HG02981 (cell line): ENCODE data around the gene LAMC1.

ENCODE experiments used
- ATAC-seq: cut with Tn5 transposase; IDR thresholded peaks from one replicate; pipeline ENCODE4 v1.9.1; 2021; ENCODE audit warnings: mild to moderate bottlenecking, moderate library complexity; ENCODE audit not compliant: unreplicated experiment

LAMC1 gene

GRCh38 chr1:183019860-183020259 lies 3.4 kb upstream of the LAMC1 start:
- no peak for ATAC-seq

- ATAC-seq, result no peak
These were observed 1.6 kb upstream of the LAMC1 start for GRCh38 chr1:183021405-183022201.

- peak; percentile 38 for ATAC-seq
These were observed 746 bp upstream of the LAMC1 start for GRCh38 chr1:183022202-183023145.

DNA sequence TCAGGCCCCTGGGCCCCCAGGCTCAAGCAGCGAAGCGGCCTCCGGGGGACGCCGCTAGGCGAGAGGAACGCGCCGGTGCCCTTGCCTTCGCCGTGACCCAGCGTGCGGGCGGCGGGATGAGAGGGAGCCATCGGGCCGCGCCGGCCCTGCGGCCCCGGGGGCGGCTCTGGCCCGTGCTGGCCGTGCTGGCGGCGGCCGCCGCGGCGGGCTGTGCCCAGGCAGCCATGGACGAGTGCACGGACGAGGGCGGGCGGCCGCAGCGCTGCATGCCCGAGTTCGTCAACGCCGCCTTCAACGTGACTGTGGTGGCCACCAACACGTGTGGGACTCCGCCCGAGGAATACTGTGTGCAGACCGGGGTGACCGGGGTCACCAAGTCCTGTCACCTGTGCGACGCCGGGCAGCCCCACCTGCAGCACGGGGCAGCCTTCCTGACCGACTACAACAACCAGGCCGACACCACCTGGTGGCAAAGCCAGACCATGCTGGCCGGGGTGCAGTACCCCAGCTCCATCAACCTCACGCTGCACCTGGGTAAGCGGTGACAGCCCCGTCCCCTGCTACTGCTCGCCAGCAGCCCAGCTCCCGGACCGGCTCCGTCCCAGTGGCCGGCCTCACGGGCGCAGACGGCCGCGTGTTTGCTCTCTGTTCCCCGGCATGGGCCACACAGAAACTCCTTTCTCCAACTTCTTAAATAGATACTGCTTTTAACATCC lies 539 bp downstream of the LAMC1 start:
- ATAC-seq, result peak; percentile 66

- no peak for ATAC-seq
These were observed 1.2 kb downstream of the LAMC1 start for GRCh38 chr1:183024317-183025009.

DNA sequence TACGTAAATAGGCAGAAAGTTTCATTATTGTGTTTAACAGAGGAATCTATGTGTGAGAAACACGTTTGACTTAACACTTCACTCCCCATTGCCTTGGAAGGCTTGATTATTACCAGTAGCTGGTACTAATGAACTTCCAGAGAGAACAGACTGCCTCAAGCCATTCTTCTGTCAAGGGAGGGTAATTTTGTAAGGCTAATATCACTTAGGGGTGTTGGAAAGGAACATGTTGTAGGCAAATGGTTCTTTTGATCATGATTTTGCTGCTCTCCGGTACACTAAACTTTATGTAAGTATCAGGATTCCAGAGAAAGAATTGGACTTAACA lies 1.8 kb downstream of the LAMC1 start:
- ATAC-seq, result no peak

- peak; percentile 15 for ATAC-seq
These were observed 2.9 kb downstream of the LAMC1 start for GRCh38 chr1:183025782-183026774.

DNA sequence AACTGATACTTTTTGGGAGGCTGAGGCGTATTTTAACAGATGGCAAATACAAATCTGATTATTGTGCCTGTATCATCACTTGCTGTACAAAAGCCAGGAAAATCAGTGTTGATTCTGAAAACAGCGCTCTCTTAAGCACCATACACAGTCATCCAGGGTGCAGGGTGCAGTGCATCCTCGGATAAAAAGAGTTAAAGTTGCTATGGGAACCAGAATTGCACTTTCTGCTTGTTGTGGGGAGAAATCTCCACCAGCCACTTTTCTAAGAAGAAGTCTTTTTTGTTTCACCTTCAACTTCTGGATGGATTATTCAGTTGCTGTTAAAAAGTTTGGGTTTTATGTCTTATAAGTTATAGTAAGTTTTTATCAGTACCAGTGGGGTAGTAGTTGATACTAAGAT lies 3.8 kb downstream of the LAMC1 start:
- ATAC-seq, result no peak

- no peak for ATAC-seq
These were observed 4.6 kb downstream of the LAMC1 start for GRCh38 chr1:183027791-183028190.

- ATAC-seq, result no peak
These were observed 6.4 kb downstream of the LAMC1 start for GRCh38 chr1:183029591-183030000.

- ATAC-seq, result no peak
These were observed 6.8 kb downstream of the LAMC1 start for GRCh38 chr1:183030053-183030452.

- no peak for ATAC-seq
These were observed 9.1 kb downstream of the LAMC1 start for GRCh38 chr1:183032122-183032921.

DNA sequence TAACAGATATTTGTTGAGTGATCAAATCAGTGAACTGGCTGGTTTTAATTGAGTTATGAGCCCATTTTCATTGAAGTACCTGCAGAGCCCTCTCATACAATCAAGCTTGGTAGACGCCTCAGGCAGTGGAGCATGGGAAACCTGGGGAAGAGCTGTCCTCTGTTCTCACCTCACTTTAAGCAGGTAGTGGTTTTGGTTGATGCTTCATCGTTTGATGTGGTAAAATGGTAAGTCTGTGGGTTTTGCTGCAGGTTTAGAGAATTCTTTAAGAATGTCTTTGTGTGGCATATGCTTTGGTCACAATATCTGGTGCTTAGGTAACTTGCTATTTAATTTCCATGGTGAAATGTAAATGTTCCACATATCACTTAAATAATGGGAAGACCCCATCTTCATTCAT lies 10.0 kb downstream of the LAMC1 start:
- no peak for ATAC-seq

DNA sequence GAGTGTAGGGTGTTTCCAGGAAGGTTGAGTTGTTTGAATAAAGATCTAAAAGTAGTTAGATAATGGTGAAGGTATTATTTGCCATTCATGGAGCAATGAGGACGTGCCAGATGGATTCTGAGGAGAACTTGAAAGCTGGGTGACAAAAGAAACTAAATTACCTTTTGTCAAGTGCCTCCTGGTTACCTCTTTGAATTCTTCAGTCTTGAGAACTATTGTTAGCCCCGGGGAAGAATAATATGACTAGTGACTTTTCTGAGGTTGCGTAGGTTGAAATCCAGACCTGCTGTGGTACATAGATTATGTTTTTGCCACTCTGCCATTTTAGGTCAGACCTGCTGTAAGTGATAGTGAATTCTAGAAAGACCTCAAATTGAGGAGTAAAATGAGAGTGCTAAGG lies 11.5 kb downstream of the LAMC1 start:
- no peak for ATAC-seq

- ATAC-seq, result no peak
These were observed 15.2 kb downstream of the LAMC1 start for GRCh38 chr1:183038333-183038866.

- ATAC-seq, result no peak
These were observed 15.7 kb downstream of the LAMC1 start for GRCh38 chr1:183038913-183039312.

DNA sequence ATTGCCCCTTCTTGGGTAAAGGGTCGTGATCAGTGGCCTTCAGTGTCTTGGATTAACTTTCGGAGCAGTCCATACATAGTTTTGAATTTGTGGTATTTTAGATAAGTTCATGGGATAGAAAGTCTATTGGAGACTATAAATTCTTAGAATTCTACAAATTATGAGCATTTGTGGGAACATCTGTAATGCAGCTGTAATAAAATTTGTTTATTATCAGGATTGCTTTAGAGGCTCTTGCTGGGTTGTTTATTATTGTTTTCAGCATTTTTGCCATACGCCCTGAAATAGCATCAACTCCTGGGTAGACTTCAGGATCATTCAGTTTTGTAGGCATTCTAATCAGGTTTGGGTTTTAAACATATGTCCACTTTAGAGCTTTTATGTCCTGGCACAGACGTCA lies 16.1 kb downstream of the LAMC1 start:
- ATAC-seq, result no peak

- no peak for ATAC-seq
These were observed 16.8 kb downstream of the LAMC1 start for GRCh38 chr1:183039985-183040447.
